HS-27A (cell line): Measurements from ENCODE around the gene URB1.
"Not testable (repeated sequence)": the region's sequence is repeated elsewhere in the genome, so short reads cannot be mapped to it uniquely, and the experiment has no call there.

Experiments
- DNase-seq: peaks from one replicate; pipeline ENCODE4 v3.0.0-alpha.2; 2012; ENCODE audit warnings: low read depth, missing footprints

The URB1 gene

DNA sequence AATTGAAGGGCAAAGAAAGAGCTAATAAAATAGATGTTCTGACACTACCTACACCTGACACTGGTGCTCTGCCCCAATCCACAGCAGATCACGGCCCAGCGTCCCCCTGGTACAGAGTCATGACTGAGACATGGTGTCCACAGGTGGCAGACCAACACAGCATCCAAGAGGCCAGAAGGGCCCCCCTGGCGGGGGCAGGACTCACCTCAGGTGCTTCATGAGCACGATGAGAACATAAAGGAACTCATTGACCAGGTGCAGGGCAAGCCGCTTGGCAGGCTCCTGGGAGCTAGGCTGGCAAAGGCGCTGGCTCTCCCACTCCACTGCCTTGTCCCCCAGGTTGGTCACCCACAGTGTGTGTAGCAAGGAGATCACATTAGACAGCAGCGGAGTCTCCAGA lies 73.8 kb downstream of the URB1 start:
- DNase-seq, result no peak

DNA sequence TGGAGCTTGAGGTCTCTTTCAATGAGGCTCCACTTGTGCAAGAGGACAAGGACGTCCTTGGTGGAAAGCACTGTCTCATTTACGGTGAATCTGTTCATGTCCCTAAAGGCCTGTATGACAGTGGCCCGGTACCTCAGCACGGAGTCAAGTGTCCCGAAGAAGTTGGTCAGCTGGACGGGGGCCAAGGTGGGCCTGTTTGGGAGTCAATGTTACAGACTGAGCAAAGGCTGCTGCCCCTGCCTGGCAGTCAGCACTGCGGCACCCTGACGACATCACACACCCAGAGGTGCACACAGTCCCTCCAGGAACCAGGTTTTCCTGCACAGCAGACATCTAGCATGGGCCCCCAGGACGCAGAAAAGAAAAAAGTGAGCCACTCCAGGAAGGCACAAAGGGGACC lies 75.1 kb downstream of the URB1 start:
- DNase-seq, result no peak

DNA sequence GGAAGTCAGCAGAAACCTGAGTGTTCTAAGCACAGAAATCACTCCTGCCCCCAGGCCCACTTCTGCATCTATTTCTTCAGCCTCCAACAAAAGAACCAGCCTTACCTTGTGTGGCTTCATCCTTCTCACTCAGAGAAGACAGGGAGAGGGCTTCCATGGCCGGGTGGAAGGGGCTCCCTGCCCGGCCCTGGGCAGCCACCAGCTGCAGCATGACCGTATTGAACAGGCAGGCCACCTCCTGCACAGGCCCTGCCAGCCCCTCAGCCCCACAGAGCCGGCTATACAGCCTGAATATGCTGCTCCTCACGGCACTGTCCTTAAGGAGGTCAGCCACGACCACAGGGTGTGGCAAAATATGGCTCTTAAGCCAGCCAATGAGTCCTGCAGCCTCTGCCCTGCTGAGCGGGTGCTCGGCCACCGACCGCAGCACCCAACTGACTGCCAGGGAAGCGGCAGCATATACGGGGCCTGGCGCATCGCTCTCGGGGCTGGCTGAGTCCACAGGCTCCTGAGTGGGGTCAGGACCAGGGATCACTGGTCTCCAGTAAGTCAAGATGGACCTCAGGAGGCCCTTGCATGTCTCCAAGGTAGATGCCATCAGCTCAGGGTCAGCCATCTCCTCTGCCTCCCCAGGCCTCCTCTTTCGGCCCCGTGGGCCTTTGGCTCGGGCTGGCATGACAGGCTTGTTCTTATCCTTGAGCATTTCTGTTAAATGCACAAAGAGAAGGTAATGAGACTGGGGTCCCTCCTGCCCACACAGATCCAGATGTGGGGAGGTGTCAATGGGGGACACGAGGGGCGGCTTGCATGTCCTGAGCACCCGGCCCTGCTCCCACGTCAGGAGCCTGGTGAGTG lies 76.2 kb downstream of the URB1 start:
- no peak for DNase-seq

DNA sequence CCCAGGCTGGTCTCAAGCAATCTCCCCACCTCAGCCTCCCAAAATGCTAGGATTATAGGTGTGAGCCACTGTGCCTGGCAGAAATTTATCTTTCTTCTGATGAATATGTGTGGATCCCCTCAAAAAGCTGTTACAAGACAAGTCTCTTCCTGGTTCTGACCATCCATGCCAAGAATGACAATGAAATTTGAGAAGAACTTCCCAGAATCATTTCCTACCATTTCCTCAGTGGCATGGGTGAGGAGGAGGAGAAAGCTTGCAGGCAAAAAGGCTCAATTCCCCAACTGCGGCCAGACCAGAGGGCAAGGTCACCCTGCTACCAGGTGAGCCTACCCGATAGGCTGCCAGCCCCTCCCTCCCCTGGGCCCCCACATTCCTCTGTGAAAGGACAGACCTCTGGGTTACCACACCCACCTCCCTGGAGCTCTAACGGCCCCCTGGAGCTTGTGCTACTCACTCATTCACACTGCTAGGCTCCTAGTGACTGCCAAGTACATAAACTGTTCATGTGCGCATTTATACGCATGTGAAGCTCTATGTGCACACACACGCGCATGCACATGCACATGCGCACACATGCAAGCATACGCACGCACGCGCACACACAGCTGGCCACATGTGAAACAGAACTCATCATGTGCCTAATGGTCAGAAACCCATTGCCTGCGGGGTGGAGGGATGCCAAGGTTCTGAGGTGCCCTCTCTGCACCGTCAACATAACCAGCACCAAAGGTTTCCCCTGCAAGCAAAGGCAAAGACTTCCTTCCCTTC lies 77.1 kb downstream of the URB1 start:
- DNase-seq, result no peak

DNA sequence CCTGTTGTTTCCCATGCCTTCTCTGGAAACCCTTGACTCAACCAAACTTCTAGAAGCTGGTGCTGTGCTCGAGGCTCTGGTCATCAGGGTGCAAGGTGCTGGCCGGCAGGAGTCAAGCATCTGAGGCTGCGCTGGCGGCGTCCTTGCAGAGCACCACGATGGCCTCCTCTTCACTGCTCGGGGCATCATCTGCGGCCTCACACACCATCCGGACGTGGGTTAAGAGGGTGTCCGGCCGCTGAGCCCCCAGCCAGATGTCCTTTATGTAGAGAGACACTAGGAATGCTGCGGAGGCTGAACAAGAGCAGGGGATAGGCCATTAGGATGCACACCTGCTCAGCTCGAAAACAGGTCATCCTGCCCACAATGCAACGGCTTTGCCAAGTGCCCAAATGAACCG lies 78.0 kb downstream of the URB1 start:
- no peak for DNase-seq

DNA sequence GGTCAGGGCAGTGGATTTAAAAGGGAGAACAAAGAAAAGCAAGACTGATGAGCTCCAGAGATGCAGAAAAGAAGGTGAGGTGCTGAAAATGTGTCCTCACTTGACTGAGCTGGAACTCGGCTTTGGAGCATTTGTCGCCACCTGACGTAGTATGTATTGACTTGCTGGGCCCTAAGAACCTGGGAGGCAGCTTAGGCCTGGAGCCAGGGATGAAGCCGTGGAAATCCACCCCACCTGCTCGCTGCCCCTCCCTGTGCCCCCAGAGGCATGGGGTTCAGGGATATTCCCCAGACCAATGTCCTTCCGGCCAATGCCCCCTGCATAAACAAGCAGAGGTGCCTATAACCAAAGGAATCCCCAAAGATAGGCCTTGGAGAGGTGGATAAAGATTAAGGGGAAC lies 79.8 kb downstream of the URB1 start:
- DNase-seq, result no peak

DNA sequence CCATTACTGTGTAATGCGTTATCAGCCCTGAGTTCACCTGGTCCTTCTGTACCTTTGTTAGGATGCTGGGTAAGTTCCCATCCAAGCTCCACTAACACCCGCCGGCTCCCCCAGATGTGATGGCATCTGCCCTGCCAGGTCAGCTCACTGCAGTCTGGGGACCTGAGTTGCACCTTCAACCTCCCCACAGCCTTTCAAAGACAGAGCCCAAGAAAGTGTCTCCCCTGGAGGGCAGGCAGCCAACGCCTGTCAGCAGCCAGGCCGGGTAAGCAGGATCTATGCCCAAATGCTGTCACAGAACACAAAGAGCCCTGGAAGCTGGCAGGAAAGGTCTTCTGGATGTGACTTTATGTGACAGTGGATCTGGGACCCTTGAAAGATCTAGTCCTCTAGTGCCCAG lies 80.5 kb downstream of the URB1 start:
- no peak for DNase-seq

DNA sequence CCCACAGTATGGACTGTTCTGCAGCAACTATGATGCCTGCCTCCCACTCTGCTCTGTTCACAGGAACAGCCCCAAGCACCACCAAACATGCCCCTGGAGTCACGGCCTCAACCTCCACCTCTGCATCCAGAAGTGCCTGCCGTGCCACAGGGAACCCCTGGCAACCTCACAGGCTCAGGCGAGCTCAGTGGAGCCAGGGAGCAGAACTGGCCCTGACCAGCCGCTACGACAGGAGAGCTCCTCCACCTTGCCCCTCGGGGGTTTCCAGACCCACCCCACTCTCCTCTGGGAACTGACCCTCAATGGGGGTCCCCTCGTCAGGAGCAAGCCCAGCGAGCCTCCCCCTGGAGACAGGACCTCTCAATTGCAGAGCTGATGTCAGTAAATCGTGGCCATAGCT lies 81.2 kb downstream of the URB1 start:
- DNase-seq, result no peak

DNA sequence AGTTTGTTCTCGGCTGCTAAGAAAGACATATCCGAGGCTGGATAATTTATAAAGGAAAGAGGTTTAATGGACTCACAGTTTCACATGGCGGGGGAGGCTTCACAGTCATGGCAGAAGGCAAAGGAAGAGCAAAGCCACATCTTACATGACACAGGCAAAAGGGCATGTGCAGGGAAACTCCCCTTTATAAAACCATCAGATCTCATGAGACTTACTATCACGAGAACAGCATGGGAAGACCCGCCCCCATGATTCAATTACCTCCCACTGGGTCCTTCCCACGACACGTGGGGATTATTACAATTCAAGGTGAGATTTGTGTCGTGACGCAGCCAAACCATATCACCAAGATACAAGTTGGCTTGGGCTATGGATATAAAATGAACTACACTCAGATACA lies 81.8 kb downstream of the URB1 start:
- DNase-seq, result not testable (repeated sequence)

DNA sequence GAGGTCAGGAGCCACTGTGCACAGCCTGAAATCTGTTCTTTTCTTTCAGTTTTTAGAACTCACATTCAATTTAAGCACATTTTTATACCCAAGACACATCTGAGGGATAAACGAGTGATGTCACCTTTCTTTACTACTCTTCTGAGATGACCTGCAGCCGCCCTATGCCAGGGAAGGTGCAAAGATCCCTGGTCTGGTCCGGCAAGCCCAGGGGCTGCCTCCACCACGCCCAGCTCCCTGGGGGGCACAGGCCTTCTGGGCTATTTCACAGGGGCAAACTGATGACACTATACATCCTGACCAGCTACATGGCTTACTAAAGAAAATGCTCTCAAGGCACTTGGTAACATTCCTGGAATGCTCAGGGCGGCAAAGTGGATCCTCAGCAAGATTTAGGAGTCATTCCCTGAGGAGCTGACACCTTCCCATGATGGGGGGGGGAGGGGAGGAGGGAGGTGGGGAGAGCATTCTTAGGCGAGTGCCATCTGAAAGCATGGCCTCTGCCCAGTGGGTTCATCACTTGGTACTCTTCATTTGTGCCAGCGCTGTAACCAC lies 82.8 kb downstream of the URB1 start:
- no peak for DNase-seq

DNA sequence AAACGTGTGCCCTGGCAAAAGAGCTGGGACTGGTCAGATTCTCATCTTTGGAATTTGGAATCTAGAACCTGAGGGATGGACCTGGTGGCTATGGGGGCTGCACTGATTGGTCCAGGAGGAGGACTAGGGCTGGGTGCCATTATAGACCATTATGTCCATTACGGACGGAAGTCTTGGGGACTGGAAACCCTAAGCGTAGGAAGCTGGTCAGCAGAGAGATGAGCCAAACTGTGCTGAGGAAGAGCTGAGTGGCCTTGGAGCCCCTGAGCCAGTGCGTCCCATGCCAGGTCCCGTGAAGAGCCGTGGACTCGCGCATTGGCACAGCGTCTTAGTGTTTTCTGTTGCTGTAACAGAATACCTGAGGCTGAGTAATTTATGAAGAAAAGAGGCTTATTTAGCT lies 84.1 kb downstream of the URB1 start:
- no peak for DNase-seq

DNA sequence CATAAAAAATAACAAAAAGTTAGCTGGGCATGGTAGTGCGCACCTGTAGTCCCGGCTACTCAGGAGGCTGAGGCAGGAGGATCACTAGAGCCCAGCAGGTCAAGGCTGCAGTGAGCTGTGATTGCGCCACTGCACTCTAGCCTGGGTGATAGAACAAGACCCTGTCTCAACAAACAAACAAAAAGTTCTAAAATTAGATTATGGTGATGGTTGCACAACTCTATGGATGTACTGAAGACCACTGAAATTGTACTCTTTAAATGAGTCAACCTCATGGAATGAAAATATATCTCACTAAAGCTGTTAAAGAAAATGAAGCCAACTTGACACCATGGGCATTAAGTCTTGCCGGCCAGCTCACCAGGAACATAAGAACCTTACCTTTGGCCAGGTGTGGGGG lies 85.1 kb downstream of the URB1 start:
- no peak for DNase-seq

DNA sequence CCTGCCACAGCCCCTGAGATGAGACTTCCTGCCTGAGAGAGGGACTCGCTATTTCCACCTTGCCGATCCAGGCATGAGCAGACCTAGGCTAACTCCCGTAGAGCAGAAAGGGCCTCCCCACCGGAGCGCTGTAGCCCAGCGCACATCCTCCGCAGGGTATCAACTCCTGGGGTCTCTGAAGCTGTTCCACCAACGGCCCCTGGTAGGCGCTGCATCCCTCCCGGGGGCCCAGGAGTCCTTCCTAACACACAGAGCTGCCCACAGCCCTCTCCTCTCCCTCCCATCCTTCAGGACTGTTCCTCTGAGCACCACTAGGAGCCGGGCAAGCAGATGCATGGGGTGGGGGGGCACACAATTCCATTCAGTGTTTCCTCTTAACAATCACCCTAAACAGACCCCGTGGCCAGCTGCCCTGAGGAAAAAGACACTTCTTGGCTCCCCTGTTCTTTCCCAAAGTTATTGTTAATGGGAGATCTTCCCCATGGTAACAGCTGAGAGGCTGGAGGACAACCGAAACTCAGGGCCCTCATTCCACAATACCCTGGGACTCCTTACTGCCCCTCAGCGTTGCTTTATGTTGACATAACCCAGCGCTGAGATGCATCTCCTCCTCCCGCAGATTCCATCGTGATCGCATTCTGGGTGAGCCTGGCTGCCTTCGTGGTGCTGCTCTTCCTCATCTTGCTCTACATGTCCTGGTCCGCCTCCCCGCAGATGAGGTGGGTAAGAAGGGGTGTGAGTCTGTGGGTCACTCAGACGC lies 86.6 kb downstream of the URB1 start:
- no peak for DNase-seq

DNA sequence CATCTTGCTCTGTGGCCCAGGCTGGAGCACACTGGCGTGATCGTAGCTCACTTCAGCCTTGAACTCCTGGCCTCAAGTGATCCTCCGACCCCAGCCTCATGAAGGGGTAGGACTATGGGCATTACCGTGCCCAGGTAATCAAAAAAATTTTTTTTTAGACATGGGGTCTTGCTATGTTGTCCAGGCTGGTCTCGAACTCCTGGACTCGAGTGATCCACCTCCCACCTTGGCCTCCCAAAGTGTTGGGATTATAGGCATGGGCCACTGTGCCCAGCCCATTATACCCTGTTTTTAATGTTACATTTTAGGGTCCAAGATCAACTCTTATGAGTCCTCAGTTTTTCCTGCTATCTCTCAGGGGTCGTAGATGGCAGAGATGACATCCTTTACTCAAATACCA lies 87.8 kb downstream of the URB1 start:
- DNase-seq, result no peak

DNA sequence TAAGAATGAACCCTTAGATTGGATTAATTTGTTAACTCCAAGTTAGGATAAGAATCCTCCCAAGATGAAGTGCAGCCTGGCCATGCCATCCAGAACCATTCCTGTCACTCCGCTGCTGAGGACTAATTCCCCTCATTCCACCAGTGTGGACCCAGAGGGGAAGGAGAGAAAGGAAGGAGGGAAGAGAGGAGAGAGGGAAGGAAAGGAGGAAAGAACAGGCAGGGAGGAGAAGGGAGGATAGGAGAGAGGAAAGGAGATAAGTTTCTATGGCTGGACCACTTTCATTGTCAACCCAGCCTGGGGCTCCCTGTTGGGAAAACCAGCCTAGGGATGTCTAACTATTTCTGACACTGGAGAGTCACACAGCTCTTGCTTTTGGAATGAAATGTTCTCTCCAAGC lies 89.4 kb downstream of the URB1 start:
- no peak for DNase-seq

DNA sequence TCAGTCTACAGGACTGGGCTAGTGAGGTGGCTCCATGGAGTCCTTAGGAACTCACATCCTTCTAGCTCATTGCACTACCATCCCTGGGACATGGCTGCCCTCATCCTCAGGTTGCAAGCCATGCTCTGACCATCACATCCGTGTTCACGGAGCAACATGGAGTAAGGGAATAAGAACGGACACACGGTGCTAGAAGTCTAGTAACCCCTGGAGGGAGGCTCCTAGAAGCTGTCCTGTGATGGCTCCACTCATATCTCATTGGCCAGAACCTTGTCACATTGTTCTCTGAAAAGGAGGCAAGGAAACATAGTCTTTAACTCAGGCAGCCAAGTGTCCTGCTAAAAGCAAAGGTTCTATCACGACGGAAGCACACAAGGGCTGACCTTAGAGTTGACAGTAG lies 90.3 kb downstream of the URB1 start:
- no peak for DNase-seq

DNA sequence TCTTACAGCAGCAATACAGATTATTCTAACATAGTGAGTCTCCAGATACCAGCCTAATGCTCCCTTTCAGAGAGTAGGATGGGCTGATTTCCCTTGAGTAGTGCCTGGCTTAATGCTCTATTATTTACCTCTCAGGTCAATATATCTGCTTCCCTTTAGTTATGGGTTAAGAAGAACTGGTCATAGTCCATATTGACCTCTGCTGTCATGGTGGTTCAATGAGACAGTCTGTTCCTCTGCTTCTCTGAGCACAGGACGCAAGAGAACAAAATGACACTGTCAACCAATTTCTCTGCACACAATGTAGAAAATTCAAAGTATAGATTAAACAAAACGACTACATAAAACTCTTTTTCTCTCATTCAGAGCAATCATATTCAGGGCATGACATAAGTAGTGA lies 91.2 kb downstream of the URB1 start:
- DNase-seq, result no peak

DNA sequence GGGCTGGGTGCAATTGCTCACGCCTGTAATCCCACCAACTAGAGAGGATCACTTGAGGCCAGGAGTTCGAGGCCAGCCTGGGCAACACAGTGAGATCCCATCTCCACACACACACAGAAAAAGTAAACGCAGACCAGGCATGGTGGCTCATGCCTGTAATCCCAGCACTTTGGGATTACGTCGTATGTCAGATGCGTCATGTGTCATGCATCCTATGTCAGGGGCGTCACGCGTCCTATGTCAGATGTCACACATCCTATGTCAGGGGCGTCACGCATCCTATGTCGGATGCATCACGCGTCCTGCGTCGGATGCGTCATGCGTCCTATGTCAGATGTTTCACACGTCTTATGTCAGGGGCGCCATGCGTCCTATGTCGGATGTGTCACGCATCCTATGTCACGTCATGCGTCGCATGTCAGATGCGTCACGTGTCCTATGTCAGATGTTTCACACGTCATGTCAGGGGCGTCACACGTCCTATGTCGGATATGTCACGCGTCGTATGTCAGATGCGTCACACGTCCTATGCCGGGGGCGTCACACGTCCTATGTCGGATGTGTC lies 92.6 kb downstream of the URB1 start:
- no peak for DNase-seq

DNA sequence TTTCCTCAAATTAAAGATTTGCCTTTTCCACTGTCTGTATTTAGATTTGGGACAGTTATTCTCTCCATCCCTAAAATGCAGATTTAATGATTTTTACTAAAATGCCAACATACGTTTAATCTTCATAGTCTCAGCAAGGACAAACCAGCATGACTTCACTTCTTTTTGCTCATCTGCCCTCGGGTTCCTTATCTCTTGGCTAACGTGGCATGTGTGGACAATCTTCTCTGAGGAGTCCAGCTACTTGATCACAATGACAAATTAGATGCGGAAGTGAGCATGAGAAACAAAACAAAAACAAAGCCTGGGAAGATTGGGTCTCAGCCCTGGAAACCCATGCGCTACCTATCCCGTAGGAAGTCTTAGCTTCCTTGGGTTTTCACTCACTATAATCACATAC lies 93.1 kb downstream of the URB1 start:
- DNase-seq, result no peak

DNA sequence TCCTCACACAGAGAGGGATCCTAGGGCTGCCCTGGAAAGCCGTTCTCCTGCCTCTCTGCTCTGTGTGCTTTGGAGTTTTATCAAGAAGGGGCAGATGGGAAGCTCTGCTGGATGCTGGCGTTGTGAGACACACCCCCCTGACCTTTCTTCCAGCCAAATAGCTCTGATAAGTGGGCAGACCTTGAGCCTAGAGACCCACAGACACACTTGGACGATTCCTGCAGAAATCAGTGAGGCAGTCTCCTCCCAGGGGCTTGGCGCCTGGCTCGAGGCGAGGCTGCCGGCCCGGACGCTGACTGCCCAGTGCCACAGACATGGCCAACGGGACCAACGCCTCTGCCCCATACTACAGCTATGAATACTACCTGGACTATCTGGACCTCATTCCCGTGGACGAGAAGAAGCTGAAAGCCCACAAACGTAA lies 94.1 kb downstream of the URB1 start, which contains the start of gene MRAP:
MRAP (plus strand) TSS at position 198 of the 424 bp plus-strand sequence; CDS start at position 315, 117 bp downstream.
- DNase-seq, result no peak

DNA sequence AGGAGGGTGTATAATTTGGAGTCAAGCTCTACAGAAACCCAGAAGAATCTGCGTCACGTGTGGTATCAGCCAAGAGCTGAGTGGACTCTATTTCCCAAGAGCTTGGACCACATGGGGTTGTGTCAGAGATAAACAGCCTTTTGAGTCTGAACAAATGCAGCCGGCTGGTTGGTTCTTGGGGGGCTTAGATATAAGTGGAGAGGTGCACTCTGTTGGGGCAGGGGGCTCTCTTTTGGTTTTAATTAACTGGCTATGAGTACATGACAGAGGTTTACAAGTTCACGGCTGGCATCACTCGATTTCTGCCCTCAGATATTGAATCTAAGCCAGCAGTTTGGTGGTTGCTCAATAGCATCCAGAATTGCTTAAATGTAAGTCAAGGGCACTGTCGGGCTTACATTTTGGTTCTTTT lies 94.7 kb downstream of the URB1 start:
- no peak for DNase-seq

DNA sequence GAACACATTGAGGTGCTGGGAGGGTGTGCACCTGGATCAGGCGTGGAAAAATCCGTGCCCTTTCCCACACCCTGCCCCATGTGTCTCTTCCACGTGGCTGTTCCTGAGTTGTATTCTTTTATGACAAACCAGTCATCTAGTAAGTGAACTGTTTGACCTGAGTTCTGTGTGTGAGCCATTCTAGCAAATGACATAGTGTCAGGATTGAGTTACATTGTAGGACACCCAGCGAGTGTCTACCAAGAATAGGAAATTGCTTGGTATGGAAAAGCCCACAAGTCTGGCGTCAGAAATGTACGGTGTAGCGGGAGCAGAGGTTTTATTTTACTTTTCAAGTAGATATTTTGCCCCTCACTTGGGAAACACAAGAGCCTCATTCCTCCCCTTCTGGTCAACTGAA lies 95.4 kb downstream of the URB1 start:
- DNase-seq, result no peak
